LNCAP (cell line): ENCODE results near the gene AGBL1.

ENCODE experiments used
- CTCF ChIP-seq: fragments of 450-650 bp; IDR thresholded peaks from 2 replicates; pipeline ENCODE4 v1.5.1; 2017; ENCODE audit warnings: mild to moderate bottlenecking

The AGBL1 gene

GRCh38 chr15:86711476-86711875 lies 631.8 kb downstream of the AGBL1 start:
- TF ChIP-seq CTCF: no peak

DNA sequence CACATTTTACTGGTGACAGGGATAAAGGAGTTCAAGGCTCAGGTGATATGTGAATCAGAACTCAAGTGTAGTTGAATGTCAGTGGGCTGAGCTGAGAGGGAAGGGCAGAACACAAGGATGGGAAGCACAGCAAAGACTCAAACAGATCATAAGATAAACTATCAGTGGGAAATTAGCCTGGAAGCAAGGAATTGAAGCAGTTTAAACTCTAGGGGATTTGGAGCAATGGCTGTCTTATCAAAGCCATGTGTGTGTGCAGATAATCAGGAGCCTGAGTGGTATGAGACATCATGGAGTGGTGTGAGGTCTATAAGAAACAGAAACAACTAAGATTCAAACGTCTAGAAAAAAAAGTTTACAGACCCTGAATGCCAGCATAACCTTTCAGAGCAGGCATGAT lies 634.6 kb downstream of the AGBL1 start:
- no peak for TF ChIP-seq CTCF

- no peak for TF ChIP-seq CTCF
These were observed 646.0 kb downstream of the AGBL1 start for GRCh38 chr15:86725628-86726027.

GRCh38 chr15:86735247-86736040 lies 655.8 kb downstream of the AGBL1 start:
- TF ChIP-seq CTCF: no peak

- no peak for TF ChIP-seq CTCF
These were observed 662.2 kb downstream of the AGBL1 start for GRCh38 chr15:86741917-86742316.

DNA sequence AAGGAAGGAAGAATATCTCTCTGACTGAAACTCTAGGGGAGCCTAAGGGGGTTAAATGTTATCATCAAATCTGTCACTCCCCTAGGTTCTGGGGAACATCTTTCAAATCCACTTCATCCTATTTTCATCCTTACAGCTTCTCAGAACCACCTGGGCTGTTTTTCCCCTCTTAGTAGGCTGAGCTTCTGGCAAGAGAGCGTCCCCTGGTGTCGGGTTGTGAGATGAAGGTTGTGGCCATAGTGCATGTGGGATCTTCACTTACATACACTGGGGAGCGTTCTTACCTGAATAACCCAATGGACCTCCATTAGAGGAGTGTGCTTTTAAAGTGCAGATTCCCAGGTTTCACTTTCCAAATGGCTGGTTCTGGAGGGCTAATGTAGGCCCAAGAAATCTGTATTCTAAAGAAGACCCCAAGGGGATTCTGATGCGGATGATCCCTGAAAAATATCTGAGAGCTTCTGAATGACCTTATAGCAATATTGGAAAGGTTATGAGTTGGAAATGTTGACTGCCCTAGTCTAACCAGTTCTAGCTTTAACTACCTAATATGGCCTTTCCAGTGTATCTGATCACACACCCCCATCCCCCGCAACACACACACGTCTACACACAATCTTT lies 663.7 kb downstream of the AGBL1 start:
- TF ChIP-seq CTCF: peak; percentile 81

DNA sequence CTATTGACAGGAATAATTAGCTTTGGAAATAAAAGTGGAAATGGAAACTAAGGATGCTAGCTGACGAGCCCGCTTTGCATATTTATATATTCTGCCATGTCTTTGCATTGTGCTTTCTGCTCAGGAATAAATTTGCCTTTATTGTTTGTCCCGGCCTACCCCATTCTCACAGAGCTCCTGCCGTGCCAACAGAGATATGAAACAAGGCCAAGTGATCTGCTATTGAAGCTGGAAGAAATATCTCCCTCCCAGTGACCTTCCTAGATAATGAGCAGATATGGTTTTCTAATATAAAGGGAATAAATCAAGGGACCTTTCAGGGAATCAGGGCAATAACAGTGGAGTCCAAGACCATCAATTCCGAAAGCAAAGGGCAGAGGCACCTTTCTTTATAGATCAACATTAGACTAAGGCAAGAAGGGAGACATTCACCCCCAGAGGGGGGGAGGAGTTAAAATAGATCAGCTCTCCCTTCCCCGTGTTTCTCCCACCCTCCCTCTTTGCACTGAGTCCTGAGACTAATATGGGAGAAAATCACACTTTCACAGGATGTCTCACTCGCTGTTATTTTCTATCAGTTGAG lies 664.6 kb downstream of the AGBL1 start:
- no peak for TF ChIP-seq CTCF
